H1 (cell line): Measurements from ENCODE around the gene GPR42. TPM values are rescaled to one million over a fixed set of nuclear protein-coding genes. Genes with fewer than 3 reads are reported as not detected.
A peak's percentile ranks its signal among the peaks of the same experiment; 100 is the strongest.
"Not testable (repeated sequence)": the region's sequence is repeated elsewhere in the genome, so short reads cannot be mapped to it uniquely, and the experiment has no call there.

ENCODE experiments used
- CTCF ChIA-PET: fragments of 300-600 bp; sonication (Branson Sonifier 250); formaldehyde crosslinking; loops from one replicate; lab custom pipeline; 2021; ENCODE audit not compliant: partially characterized antibody; lab: Charles Lee
- POLR2A ChIA-PET: fragments of 300-600 bp; sonication (Branson Sonifier 250); formaldehyde crosslinking; loops from one replicate; lab custom pipeline; 2021; ENCODE audit warnings: inconsistent platforms; ENCODE audit not compliant: partially characterized antibody; lab: Charles Lee
- DNase-seq, 2 experiments: peaks; one replicate each; pipeline versions ENCODE4 v3.0.0 to v3.0.0-alpha.2; 2010 to 2022; ENCODE audit warnings: low spot score in 2 of 2, low read depth in 1 of 2, mixed read lengths in 1 of 2
- FAIRE-seq: peaks from 2 replicates; lab custom pipeline; 2011; peaks lifted over from hg19 to GRCh38; lab: Jason Lieb, UNC
- H2AFZ ChIP-seq: 2 replicates; pipeline ENCODE4 v1.8.1; 2012; ENCODE audit warnings: low read length, inconsistent platforms
- H2AK5ac ChIP-seq: 2 replicates; pipeline ENCODE4 v1.6.1; 2013; ENCODE audit warnings: low read depth, low read length
- H2BK120ac ChIP-seq: replicated peaks from 2 replicates; pipeline ENCODE3; 2013; ENCODE audit warnings: low read depth, low read length, inconsistent platforms
- H2BK12ac ChIP-seq: 2 replicates; pipeline ENCODE4 v1.6.1; 2013; ENCODE audit warnings: low read depth, low read length
- H2BK15ac ChIP-seq: 2 replicates; pipeline ENCODE4 v1.6.1; 2013; ENCODE audit warnings: low read length
- H2BK20ac ChIP-seq: 2 replicates; pipeline ENCODE4 v1.6.1; 2013; ENCODE audit warnings: low read length
- H2BK5ac ChIP-seq: 2 replicates; pipeline ENCODE4 v1.6.1; 2013; ENCODE audit warnings: low read depth, low read length
- H3K14ac ChIP-seq: 2 replicates; pipeline ENCODE4 v1.6.1; 2013; ENCODE audit warnings: inconsistent platforms; ENCODE audit not compliant: insufficient read length
- H3K18ac ChIP-seq: 2 replicates; pipeline ENCODE4 v1.6.1; 2013; ENCODE audit warnings: low read length; ENCODE audit errors: extremely low read depth
- H3K23ac ChIP-seq: 2 replicates; pipeline ENCODE4 v1.6.1; 2013; ENCODE audit warnings: inconsistent platforms; ENCODE audit not compliant: insufficient read length
- H3K23me2 ChIP-seq: 2 replicates; pipeline ENCODE4 v1.6.1; 2013; ENCODE audit warnings: low read depth, low read length
- H3K27ac ChIP-seq: 2 replicates; pipeline ENCODE4 v1.6.1; 2011; ENCODE audit warnings: low read depth, low read length, inconsistent platforms
- H3K27me3 ChIP-seq, 4 experiments: replicated peaks in 1 of 4; 1 replicate in 1 of 4; 2 replicates in 3 of 4; pipeline versions ENCODE4 v1.6.1 to v1.8.1; 2011 to 2013; ENCODE audit warnings: low read length in 3 of 4, mild to moderate bottlenecking in 3 of 4, inconsistent platforms in 2 of 4, mixed read lengths in 2 of 4, moderate library complexity in 1 of 4; ENCODE audit not compliant: control insufficient read depth in 3 of 4, insufficient read depth in 3 of 4; ENCODE audit errors: extremely low read depth in 1 of 4
- H3K36me3 ChIP-seq, 4 experiments: 2 replicates each; pipeline versions ENCODE4 v1.6.1 to v1.8.1; 2011 to 2013; ENCODE audit warnings: mild to moderate bottlenecking in 4 of 4, low read length in 3 of 4, moderate library complexity in 2 of 4, control low read depth in 1 of 4, inconsistent platforms in 1 of 4; ENCODE audit not compliant: insufficient read depth in 4 of 4, control insufficient read depth in 2 of 4
- H3K4ac ChIP-seq: replicated peaks from 2 replicates; pipeline ENCODE3; 2013; ENCODE audit warnings: low read length, low read depth, mixed read lengths, inconsistent platforms; ENCODE audit not compliant: insufficient read length
- H3K4me1 ChIP-seq, 4 experiments: replicated peaks in 1 of 4; 1 replicate in 1 of 4; 2 replicates in 3 of 4; pipeline versions ENCODE4 v1.6.1 to v1.8.1; 2011 to 2013; ENCODE audit warnings: low read length in 3 of 4, inconsistent platforms in 2 of 4, mixed read lengths in 1 of 4; ENCODE audit not compliant: insufficient read depth in 4 of 4, control insufficient read depth in 3 of 4
- H3K4me2 ChIP-seq, 2 experiments: 2 replicates each; pipeline versions ENCODE4 v1.6.1 to v1.8.1; 2011 to 2013; ENCODE audit warnings: low read depth in 2 of 2, low read length in 2 of 2, control low read depth in 1 of 2, inconsistent platforms in 1 of 2, mild to moderate bottlenecking in 1 of 2; ENCODE audit not compliant: insufficient read depth in 1 of 2
- H3K4me3 ChIP-seq, 4 experiments: fragments of 200-600, 300-600 bp in 1 of 4; sonication (generic), shearing (Covaris generic), sonication (Bioruptor Twin) in 1 of 4; 2 replicates each; pipeline versions ENCODE4 v1.5.1 to v1.8.1; 2011 to 2016; ENCODE audit warnings: low read length in 4 of 4, low read depth in 3 of 4, control low read depth in 2 of 4, inconsistent platforms in 2 of 4, mild to moderate bottlenecking in 2 of 4, mixed read lengths in 1 of 4, moderate library complexity in 1 of 4; ENCODE audit not compliant: insufficient read depth in 2 of 4; ENCODE audit errors: extremely low read depth in 1 of 4
- H3K56ac ChIP-seq: replicated peaks from 2 replicates; pipeline ENCODE3; 2013; ENCODE audit warnings: low read depth, mild to moderate bottlenecking, mixed read lengths, low read length, inconsistent platforms; ENCODE audit not compliant: insufficient read length
- H3K79me1 ChIP-seq: 2 replicates; pipeline ENCODE4 v1.6.1; 2013; ENCODE audit warnings: low read depth, low read length, control low read depth
- H3K79me2 ChIP-seq, 2 experiments: 2 replicates each; pipeline versions ENCODE4 v1.6.1 to v1.8.1; 2012 to 2013; ENCODE audit warnings: low read length in 2 of 2, mild to moderate bottlenecking in 2 of 2, inconsistent platforms in 1 of 2; ENCODE audit not compliant: insufficient read depth in 2 of 2, control insufficient read depth in 1 of 2
- H3K9ac ChIP-seq, 4 experiments: replicated peaks in 1 of 4; 1 replicate in 1 of 4; 2 replicates in 3 of 4; pipeline versions ENCODE4 v1.6.1 to v1.8.1; 2011 to 2013; ENCODE audit warnings: low read depth in 3 of 4, low read length in 3 of 4, control low read depth in 2 of 4, mild to moderate bottlenecking in 2 of 4, moderate library complexity in 2 of 4, inconsistent platforms in 1 of 4; ENCODE audit errors: extremely low read depth in 1 of 4
- H3K9me3 ChIP-seq, 2 experiments: 2 replicates each; pipeline versions ENCODE4 v1.6.1 to v1.8.1; 2012 to 2013; ENCODE audit warnings: mild to moderate bottlenecking in 2 of 2, moderate library complexity in 2 of 2, control low read depth in 1 of 2, inconsistent platforms in 1 of 2, low read depth in 1 of 2, low read length in 1 of 2, mixed read lengths in 1 of 2; ENCODE audit not compliant: insufficient read depth in 2 of 2
- H4K20me1 ChIP-seq, 2 experiments: replicated peaks in 1 of 2; 2 replicates each; pipeline versions ENCODE3 to v1.8.1; 2011 to 2013; ENCODE audit warnings: inconsistent platforms in 2 of 2, low read length in 2 of 2, mild to moderate bottlenecking in 1 of 2; ENCODE audit not compliant: insufficient read depth in 2 of 2, control insufficient read depth in 1 of 2
- H4K5ac ChIP-seq: 2 replicates; pipeline ENCODE4 v1.6.1; 2013; ENCODE audit warnings: low read length, low read depth, mixed read lengths, inconsistent platforms; ENCODE audit not compliant: insufficient read length
- H4K8ac ChIP-seq: 2 replicates; pipeline ENCODE4 v1.8.0; 2013; ENCODE audit warnings: mild to moderate bottlenecking, moderate library complexity, low read length, inconsistent platforms; ENCODE audit not compliant: insufficient read depth; ENCODE audit errors: extremely low read depth
- H4K91ac ChIP-seq: replicated peaks from 2 replicates; pipeline ENCODE3; 2013; ENCODE audit warnings: low read length, mixed read lengths, inconsistent platforms; ENCODE audit not compliant: insufficient read length
- CEBPB ChIP-seq: IDR thresholded peaks from 2 replicates; pipeline ENCODE4 v1.6.1; 2012; ENCODE audit warnings: low read depth, low read length
- WGBS, 2 experiments: shearing (Covaris generic) in 1 of 2; methylation state at CpG; one replicate each; pipeline versions ENCODE4 v1.1.6 to v1.1.7; 2013 to 2015; ENCODE audit warnings: low lambda C conversion rate in 2 of 2, mixed read lengths in 2 of 2, inconsistent platforms in 1 of 2, low coverage in 1 of 2, missing lambda C conversion rate in 1 of 2; ENCODE audit not compliant: insufficient replicate concordance in 2 of 2, insufficient coverage in 1 of 2, insufficient read length in 1 of 2; ENCODE audit errors: extremely low coverage in 1 of 2, missing lambda C conversion rate in 1 of 2; 5-methylcytosine and 5-hydroxymethylcytosine counted together
- polyA plus RNA-seq, 7 experiments: library from polyadenylated mRNA; depleted of rRNA in 3 of 7; stranded (reverse) in 5 of 7; unstranded in 2 of 7; fragments of >200 nt in 5 of 7; fragments of 200-250 nt in 2 of 7; gene quantifications; 1 replicate in 5 of 7; 2 replicates in 1 of 7; 4 replicates in 1 of 7; pipeline versions ENCODE4 v1.2.1 to v1.2.3, GENCODE V29; 2011 to 2013; ENCODE audit warnings: missing spikeins in 2 of 7, mixed read lengths in 2 of 7
- total RNA-seq: library from RNA; stranded (reverse); fragmentation: NEBNext Ultra II Directional; extraction: Animal tissue kit (Norgen Biotek cat#: 25700); gene quantifications from 2 replicates; pipeline ENCODE4 v1.2.1, GENCODE V29; 2021

GPR42 gene
- total and polyA plus RNA-seq, 2 of the 8 experiments (the other 6 are each of a cell fraction or from before 2014, with no cell fraction given), result not detected

DNA sequence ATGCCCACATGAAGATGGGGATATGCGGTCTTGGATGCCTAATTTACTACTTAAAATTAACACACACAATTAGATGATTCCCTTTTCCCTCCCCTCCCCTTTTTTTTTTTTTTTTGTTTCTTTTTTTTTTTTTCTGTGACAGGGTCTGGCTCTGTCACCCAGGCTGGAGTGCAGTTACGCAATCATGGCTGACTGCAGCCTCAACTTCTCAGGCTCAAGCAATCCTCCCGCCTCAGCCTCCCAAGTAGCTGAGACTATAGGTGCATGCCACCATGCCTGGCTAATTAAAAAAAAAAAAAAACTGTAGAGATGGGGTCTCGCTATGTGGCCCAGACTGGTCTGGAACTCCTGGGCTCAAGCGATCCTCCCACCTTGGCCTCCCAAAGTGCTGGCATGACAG, 8.7 kb downstream of the GPR42 start:
- not testable (repeated sequence) for H4K8ac ChIP-seq, H3K27me3 ChIP-seq, H2AFZ ChIP-seq, H3K23me2 ChIP-seq, H2BK5ac ChIP-seq, FAIRE-seq, H3K4me3 ChIP-seq, H3K36me3 ChIP-seq, H3K79me1 ChIP-seq, H3K18ac ChIP-seq, H3K79me2 ChIP-seq, H3K4me1 ChIP-seq, H3K14ac ChIP-seq, H3K4ac ChIP-seq, DNase-seq, H3K9ac ChIP-seq, H2AK5ac ChIP-seq, H3K56ac ChIP-seq, H2BK15ac ChIP-seq, H4K5ac ChIP-seq, H4K91ac ChIP-seq, H4K20me1 ChIP-seq, H2BK12ac ChIP-seq, H2BK20ac ChIP-seq, H3K27ac ChIP-seq, H2BK120ac ChIP-seq, H3K23ac ChIP-seq, H3K4me2 ChIP-seq
- TF ChIP-seq CEBPB, result 0 out of 2 replicates have a peak, but pooled peaks have one; percentile 38
- ChIA-PET CTCF (interaction anchor here (0.7 kb wide), 1 partner anchor 72 kb away, joined by 5 read pairs; no protein-coding TSS in a partner anchor), POLR2A (interaction anchor here (0.6 kb wide), 1 partner anchor 126 kb away, joined by 4 read pairs; no protein-coding TSS in a partner anchor)
- 91% methylated on average over 3 of the region's 5 CpGs; no CpG with 5 or more reads in 1 of the 2 experiments for WGBS, 2 experiments
- peaks cover 14% of the 10 kb centered on the region in 2 experiments; a peak in 3 of 4 replicates for H3K9me3 ChIP-seq
